ENCODE measurements around the gene ATP2B2.

ATP2B2 gene

DNA sequence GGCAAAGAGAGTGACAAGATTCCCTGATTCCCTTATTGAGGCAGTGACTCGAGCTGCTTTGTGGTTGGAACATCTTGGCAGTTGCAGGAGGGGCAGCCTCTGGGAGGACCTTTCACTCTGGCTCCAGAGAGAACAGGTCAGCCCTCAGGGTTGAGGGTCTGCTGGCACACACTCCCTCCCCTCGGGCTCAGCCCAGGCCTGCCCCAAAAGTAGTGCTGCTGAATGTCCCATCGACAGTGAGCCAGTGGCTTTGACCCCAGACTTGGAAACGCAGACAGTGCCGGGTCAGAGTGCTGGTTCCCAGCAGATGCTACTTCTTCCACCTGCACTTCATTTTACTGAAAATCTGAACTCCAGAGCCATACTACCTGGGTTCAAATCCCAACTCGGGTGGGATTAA, 25.6 kb upstream of the ATP2B2 start:
- TF ChIP-seq, protein P1, sequence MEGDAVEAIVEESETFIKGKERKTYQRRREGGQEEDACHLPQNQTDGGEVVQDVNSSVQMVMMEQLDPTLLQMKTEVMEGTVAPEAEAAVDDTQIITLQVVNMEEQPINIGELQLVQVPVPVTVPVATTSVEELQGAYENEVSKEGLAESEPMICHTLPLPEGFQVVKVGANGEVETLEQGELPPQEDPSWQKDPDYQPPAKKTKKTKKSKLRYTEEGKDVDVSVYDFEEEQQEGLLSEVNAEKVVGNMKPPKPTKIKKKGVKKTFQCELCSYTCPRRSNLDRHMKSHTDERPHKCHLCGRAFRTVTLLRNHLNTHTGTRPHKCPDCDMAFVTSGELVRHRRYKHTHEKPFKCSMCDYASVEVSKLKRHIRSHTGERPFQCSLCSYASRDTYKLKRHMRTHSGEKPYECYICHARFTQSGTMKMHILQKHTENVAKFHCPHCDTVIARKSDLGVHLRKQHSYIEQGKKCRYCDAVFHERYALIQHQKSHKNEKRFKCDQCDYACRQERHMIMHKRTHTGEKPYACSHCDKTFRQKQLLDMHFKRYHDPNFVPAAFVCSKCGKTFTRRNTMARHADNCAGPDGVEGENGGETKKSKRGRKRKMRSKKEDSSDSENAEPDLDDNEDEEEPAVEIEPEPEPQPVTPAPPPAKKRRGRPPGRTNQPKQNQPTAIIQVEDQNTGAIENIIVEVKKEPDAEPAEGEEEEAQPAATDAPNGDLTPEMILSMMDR (conservative IDR thresholded peaks at IDR 0.05; ENCODE audit: control insufficient read depth, insufficient read depth, low read depth, low read length) = no peak
- H3K4me3 ChIP-seq (ENCODE audit: control insufficient read depth, low read depth, low read length) = no peak overlapping the region
- DNase-seq (ENCODE audit: low read depth) = no peak

- no peak for DNase-seq (ENCODE audit: low read depth)
- no peak overlapping the region for H3K4me3 ChIP-seq (ENCODE audit: control insufficient read depth, low read depth, low read length)
- TF ChIP-seq, protein P1 (conservative IDR thresholded peaks at IDR 0.05; ENCODE audit: control insufficient read depth, insufficient read depth, low read depth, low read length) = no peak
These were observed 24.9 kb upstream of the ATP2B2 start for GRCh38 chr3:10530241-10530640.

DNA sequence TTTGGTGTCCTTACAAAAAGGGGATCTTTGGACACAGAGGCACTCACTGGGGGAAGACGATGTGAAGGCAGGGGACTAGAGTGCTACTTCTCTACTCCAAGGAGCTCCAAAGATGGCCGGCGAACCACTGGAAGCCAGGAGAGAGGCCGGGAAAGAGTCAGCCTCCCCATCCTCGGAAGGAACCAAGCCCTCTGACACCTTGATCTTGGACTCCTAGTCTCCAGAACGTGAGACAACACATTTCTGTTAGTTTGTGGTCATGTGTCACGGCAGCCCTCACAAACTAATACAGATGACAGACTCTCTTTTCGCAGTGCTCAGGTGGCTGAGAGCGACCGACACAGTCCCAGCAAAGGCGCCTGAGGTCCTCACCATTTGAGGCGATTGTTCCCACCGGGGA, 24.4 kb upstream of the ATP2B2 start:
- DNase-seq (ENCODE audit: low read depth) = no peak

GRCh38 chr3:10528046-10528445, 22.7 kb upstream of the ATP2B2 start:
- no peak for DNase-seq (ENCODE audit: low read depth)
- TF ChIP-seq, protein P1 (conservative IDR thresholded peaks at IDR 0.05; ENCODE audit: control insufficient read depth, insufficient read depth, low read depth, low read length) = no peak
- no peak overlapping the region for H3K4me3 ChIP-seq (ENCODE audit: control insufficient read depth, low read depth, low read length)

More for the DNA sequence above, 24.4 kb upstream of the ATP2B2 start:
- H3K4me3 ChIP-seq (ENCODE audit: control insufficient read depth, low read depth, low read length) = no peak overlapping the region
- TF ChIP-seq, protein P1 (conservative IDR thresholded peaks at IDR 0.05; ENCODE audit: control insufficient read depth, insufficient read depth, low read depth, low read length) = no peak

DNA sequence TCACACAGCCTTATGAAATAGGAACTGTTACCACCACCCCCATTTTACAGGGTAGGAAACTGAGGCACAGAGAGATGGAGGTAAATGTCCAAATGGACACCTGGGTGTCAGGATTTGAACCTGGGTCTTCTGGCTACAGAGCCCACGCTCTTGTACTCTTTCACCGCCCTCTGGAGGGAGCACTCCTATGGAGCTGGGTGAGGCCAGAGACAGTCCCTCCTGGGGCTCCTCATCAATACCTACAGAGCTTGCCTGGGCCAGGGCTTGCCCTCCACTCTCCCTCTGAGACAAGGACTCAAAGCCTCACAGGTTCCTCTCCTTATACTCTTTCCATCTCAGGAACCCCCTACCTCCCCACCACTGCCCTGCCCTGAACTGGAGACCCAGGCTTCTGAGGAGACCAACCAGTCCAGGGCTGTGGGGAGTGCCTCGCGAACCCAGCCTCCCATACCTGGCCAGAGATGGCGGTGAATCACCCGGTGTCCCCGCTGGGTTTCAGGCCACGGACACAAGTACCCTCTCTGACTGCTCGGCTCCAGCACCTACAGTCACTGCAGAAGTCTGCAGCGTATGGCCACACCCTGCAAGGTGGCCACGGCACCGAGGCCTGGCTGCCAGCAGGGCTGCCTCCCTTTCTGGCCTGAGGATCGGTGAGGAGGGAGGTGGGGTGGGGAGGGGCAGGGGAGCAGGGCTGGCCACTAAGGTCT, 22.1 kb upstream of the ATP2B2 start:
- TF ChIP-seq, protein P1 (conservative IDR thresholded peaks at IDR 0.05; ENCODE audit: control insufficient read depth, insufficient read depth, low read depth, low read length) = no peak
- DNase-seq (ENCODE audit: low read depth) = no peak
- H3K4me3 ChIP-seq (ENCODE audit: control insufficient read depth, low read depth, low read length) = no peak overlapping the region

GRCh38 chr3:10526366-10526765, 21.0 kb upstream of the ATP2B2 start:
- DNase-seq (ENCODE audit: low read depth) = no peak
- TF ChIP-seq, protein P1 (conservative IDR thresholded peaks at IDR 0.05; ENCODE audit: control insufficient read depth, insufficient read depth, low read depth, low read length) = no peak

More at GRCh38 chr3:10526366-10526765, 21.0 kb upstream of the ATP2B2 start:
- no peak overlapping the region for H3K4me3 ChIP-seq (ENCODE audit: control insufficient read depth, low read depth, low read length)
